GM12878 (cell line): ENCODE results near the gene SLC27A5. TPM values are rescaled to one million over a fixed set of nuclear protein-coding genes. Genes with fewer than 3 reads are reported as not detected.

ENCODE experiments used
- BACH1 ChIP-seq: fragments of 450-650 bp; IDR thresholded peaks from 2 replicates; pipeline ENCODE4 v1.6.1; 2017; ENCODE audit warnings: mild to moderate bottlenecking, borderline replicate concordance
- BRCA1 ChIP-seq: IDR thresholded peaks from 2 replicates; pipeline ENCODE4 v1.6.1; 2011; ENCODE audit warnings: low read depth, low read length, improper control_type of control experiment
- IKZF1 ChIP-seq: fragments of 450-650 bp; conservative IDR thresholded peaks from 2 replicates; pipeline ENCODE4 v1.6.1; 2017; ENCODE audit warnings: antibody characterized with exemption, mild to moderate bottlenecking
- KLF5 ChIP-seq: fragments of 450-650 bp; IDR thresholded peaks from 2 replicates; pipeline ENCODE4 v1.6.1; 2014; ENCODE audit warnings: mild to moderate bottlenecking; ENCODE audit not compliant: partially characterized antibody
- LARP7 ChIP-seq: fragments of 450-650 bp; IDR thresholded peaks from 2 replicates; pipeline ENCODE4 v1.6.1; 2017; ENCODE audit warnings: mild to moderate bottlenecking
- MEF2A ChIP-seq: IDR thresholded peaks from 2 replicates; pipeline ENCODE4 v1.6.1; 2011; ENCODE audit warnings: low read depth, mild to moderate bottlenecking, low read length, moderate library complexity; ENCODE audit not compliant: insufficient read depth
- POLR2A ChIP-seq: IDR thresholded peaks from 2 replicates; pipeline ENCODE4 v1.6.1; 2011; ENCODE audit warnings: low read depth, mild to moderate bottlenecking, low read length
- RB1 ChIP-seq: fragments of 450-650 bp; formaldehyde crosslinking; IDR thresholded peaks from 2 replicates; pipeline ENCODE4 v1.6.1; 2017; ENCODE audit warnings: mild to moderate bottlenecking, borderline replicate concordance
- RFX5 ChIP-seq: IDR thresholded peaks from 2 replicates; pipeline ENCODE4 v1.6.1; 2011; ENCODE audit warnings: low read depth, low read length, improper control_type of control experiment
- RUNX3 ChIP-seq: IDR thresholded peaks from 2 replicates; pipeline ENCODE4 v1.6.1; 2012; ENCODE audit warnings: low read length, inconsistent platforms
- SP1 ChIP-seq: IDR thresholded peaks from one replicate; pipeline ENCODE4 v1.6.1; 2011; ENCODE audit warnings: low read depth, low read length
- SPI1 ChIP-seq: IDR thresholded peaks from 2 replicates; pipeline ENCODE4 v1.6.1; 2011; ENCODE audit warnings: low read depth, mild to moderate bottlenecking, low read length, moderate library complexity, borderline replicate concordance; ENCODE audit not compliant: insufficient read depth
- STAT3 ChIP-seq: IDR thresholded peaks from 2 replicates; pipeline ENCODE4 v1.6.1; 2011; ENCODE audit warnings: low read depth, low read length, improper control_type of control experiment
- TCF3 ChIP-seq: IDR thresholded peaks from 2 replicates; pipeline ENCODE4 v1.6.1; 2012; ENCODE audit warnings: low read depth, mild to moderate bottlenecking, low read length, borderline replicate concordance; ENCODE audit not compliant: insufficient read depth
- polyA plus RNA-seq, 11 experiments: library from polyadenylated mRNA; depleted of rRNA in 4 of 11; unstranded in 6 of 11; stranded (reverse) in 5 of 11; fragments of >200 nt; fragmentation: Nextera tagmentation in 4 of 11; fragmentation: Illumina TruSeq in 1 of 11; extraction: Ambion mirVana in 4 of 11; extraction: Trizol in 1 of 11; gene quantifications; 1 replicate in 1 of 11; 2 replicates in 10 of 11; pipeline versions ENCODE4 v1.2.1 to v1.2.3, GENCODE V29; 2011 to 2016; ENCODE audit warnings: inconsistent platforms in 2 of 11, missing spikeins in 2 of 11, low read depth in 1 of 11
- total RNA-seq, 4 experiments: library from RNA; depleted of rRNA in 3 of 4; stranded (reverse); fragments of >200 nt in 3 of 4; fragmentation: Illumina TruSeq in 1 of 4; extraction: Trizol in 1 of 4; gene quantifications; 2 replicates each; pipeline versions ENCODE4 v1.2.1 to v1.2.3, GENCODE V29; 2013 to 2021
- TF ChIP-seq, protein P1 (sequence below): IDR thresholded peaks from 2 replicates; pipeline ENCODE4 v1.6.1; 2012; ENCODE audit warnings: low read depth, low read length, improper control_type of control experiment
- TF ChIP-seq, protein P2 (sequence below): fragments of 450-650 bp; IDR thresholded peaks from 2 replicates; pipeline ENCODE4 v1.6.1; 2018; ENCODE audit warnings: borderline replicate concordance, mild to moderate bottlenecking; ENCODE audit not compliant: partially characterized antibody
- TF ChIP-seq, protein P3 (sequence below): fragments of 450-650 bp; IDR thresholded peaks from 2 replicates; pipeline ENCODE4 v1.6.1; 2016; ENCODE audit warnings: mild to moderate bottlenecking
- TF ChIP-seq, protein P4 (sequence below): fragments of 450-650 bp; IDR thresholded peaks from 2 replicates; pipeline ENCODE4 v1.6.1; 2016; ENCODE audit warnings: mild to moderate bottlenecking, moderate library complexity, borderline replicate concordance

The SLC27A5 gene
- total and polyA plus RNA-seq, 10 of the 15 experiments (the other 5 are each of a cell fraction or from before 2014, with no cell fraction given) = 21.2 to 127 (median 31.8) TPM

DNA sequence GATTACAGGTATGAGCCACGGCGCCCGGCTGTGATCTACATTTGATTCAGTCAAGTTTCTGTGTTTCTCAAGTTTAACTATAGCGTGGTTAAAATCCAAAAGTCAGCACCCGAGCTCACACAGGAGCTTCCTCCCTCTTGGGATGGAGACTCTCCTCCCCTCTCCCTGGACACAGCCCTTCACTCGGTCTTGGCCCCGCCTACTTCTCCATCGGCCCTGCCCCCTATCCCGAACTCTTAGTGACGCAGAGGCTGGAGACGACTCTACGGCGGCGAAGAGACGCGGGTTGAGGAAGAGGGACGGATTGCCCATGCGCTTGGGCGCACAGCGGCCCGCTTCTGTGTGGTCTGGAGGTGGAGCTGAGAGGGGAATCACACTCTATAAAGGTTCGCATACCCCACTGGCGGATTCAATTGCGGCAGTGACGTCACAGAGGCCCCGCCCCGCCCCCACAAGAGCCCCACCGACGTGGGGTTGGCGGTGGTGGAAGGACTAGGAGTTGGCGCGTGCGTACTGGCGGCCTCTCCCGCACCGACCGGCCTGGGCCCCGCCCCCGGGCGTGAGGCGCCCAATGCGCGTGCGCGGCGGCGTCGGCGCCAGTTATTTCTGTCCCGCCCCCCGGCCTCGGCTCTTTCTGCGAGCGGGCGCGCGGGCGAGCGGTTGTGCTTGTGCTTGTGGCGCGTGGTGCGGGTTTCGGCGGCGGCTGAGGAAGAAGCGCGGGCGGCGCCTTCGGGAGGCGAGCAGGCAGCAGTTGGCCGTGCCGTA is 32.2 kb upstream of the SLC27A5 start, which contains the start of gene TRIM28 (continued):
- TF ChIP-seq, protein P1, sequence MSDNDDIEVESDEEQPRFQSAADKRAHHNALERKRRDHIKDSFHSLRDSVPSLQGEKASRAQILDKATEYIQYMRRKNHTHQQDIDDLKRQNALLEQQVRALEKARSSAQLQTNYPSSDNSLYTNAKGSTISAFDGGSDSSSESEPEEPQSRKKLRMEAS = peak; percentile 53
- TF ChIP-seq, protein P2, sequence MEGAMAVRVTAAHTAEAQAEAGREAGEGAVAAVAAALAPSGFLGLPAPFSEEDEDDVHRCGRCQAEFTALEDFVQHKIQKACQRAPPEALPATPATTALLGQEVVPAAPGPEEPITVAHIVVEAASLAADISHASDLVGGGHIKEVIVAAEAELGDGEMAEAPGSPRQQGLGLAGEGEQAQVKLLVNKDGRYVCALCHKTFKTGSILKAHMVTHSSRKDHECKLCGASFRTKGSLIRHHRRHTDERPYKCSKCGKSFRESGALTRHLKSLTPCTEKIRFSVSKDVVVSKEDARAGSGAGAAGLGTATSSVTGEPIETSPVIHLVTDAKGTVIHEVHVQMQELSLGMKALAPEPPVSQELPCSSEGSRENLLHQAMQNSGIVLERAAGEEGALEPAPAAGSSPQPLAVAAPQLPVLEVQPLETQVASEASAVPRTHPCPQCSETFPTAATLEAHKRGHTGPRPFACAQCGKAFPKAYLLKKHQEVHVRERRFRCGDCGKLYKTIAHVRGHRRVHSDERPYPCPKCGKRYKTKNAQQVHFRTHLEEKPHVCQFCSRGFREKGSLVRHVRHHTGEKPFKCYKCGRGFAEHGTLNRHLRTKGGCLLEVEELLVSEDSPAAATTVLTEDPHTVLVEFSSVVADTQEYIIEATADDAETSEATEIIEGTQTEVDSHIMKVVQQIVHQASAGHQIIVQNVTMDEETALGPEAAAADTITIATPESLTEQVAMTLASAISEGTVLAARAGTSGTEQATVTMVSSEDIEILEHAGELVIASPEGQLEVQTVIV = peak; percentile 21
- TF ChIP-seq IKZF1 (peak; percentile 86), SPI1 (peak; percentile 47; the same call in 1 of the 2 replicates), BACH1 (peak; percentile 95), RFX5 (no peak), SP1 (peak; percentile 36), LARP7 (peak; percentile 84), BRCA1 (no peak), MEF2A (0 out of 2 replicates have a peak, but pooled peaks have one; percentile 34), STAT3 (no peak), KLF5 (peak; percentile 70), POLR2A (peak; percentile 99), RUNX3 (peak; percentile 60), RB1 (peak; percentile 97), TCF3 (peak; percentile 65; the same call in 1 of the 2 replicates)
- TF ChIP-seq, protein P3, sequence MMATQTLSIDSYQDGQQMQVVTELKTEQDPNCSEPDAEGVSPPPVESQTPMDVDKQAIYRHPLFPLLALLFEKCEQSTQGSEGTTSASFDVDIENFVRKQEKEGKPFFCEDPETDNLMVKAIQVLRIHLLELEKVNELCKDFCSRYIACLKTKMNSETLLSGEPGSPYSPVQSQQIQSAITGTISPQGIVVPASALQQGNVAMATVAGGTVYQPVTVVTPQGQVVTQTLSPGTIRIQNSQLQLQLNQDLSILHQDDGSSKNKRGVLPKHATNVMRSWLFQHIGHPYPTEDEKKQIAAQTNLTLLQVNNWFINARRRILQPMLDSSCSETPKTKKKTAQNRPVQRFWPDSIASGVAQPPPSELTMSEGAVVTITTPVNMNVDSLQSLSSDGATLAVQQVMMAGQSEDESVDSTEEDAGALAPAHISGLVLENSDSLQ = peak; percentile 45
- TF ChIP-seq, protein P4, sequence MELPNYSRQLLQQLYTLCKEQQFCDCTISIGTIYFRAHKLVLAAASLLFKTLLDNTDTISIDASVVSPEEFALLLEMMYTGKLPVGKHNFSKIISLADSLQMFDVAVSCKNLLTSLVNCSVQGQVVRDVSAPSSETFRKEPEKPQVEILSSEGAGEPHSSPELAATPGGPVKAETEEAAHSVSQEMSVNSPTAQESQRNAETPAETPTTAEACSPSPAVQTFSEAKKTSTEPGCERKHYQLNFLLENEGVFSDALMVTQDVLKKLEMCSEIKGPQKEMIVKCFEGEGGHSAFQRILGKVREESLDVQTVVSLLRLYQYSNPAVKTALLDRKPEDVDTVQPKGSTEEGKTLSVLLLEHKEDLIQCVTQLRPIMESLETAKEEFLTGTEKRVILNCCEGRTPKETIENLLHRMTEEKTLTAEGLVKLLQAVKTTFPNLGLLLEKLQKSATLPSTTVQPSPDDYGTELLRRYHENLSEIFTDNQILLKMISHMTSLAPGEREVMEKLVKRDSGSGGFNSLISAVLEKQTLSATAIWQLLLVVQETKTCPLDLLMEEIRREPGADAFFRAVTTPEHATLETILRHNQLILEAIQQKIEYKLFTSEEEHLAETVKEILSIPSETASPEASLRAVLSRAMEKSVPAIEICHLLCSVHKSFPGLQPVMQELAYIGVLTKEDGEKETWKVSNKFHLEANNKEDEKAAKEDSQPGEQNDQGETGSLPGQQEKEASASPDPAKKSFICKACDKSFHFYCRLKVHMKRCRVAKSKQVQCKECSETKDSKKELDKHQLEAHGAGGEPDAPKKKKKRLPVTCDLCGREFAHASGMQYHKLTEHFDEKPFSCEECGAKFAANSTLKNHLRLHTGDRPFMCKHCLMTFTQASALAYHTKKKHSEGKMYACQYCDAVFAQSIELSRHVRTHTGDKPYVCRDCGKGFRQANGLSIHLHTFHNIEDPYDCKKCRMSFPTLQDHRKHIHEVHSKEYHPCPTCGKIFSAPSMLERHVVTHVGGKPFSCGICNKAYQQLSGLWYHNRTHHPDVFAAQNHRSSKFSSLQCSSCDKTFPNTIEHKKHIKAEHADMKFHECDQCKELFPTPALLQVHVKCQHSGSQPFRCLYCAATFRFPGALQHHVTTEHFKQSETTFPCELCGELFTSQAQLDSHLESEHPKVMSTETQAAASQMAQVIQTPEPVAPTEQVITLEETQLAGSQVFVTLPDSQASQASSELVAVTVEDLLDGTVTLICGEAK = peak; percentile 5; the same call in 1 of the 2 replicates
